Endothelial cell of umbilical vein (primary cell): Measurements from ENCODE around the gene NPC1L1. TPM values are rescaled to one million over a fixed set of nuclear protein-coding genes. Genes with fewer than 3 reads are reported as not detected.
"Not testable (repeated sequence)": the region's sequence is repeated elsewhere in the genome, so short reads cannot be mapped to it uniquely, and the experiment has no call there.

Source experiments
- BruUV-seq: library from RNA; stranded (reverse); fragments of 400-500 nt; replicated peaks from 2 replicates; lab custom pipeline; 2021; lab: Mats Ljungman, UMichigan
- CTCF ChIA-PET: fragments of 300-600, 350-600 bp; sonication (Branson Sonifier 250); formaldehyde crosslinking; loops from one replicate; lab custom pipeline; 2021; ENCODE audit warnings: antibody characterized with exemption, inconsistent platforms; lab: Charles Lee
- POLR2A ChIA-PET: fragments of 300-600, 350-600 bp; sonication (Branson Sonifier 250); formaldehyde crosslinking; loops from one replicate; lab custom pipeline; 2021; ENCODE audit warnings: antibody characterized with exemption, inconsistent platforms; lab: Charles Lee
- DNase-seq: peaks from one replicate; pipeline ENCODE4 v3.0.0-alpha.2; 2011; ENCODE audit warnings: low read depth, low spot score
- FAIRE-seq: peaks from 2 replicates; lab custom pipeline; 2011; peaks lifted over from hg19 to GRCh38; lab: Jason Lieb, UNC
- H2AFZ ChIP-seq: 2 replicates; pipeline ENCODE4 v1.6.0; 2012; ENCODE audit warnings: low read depth, low read length, control low read depth, inconsistent platforms
- H3K27ac ChIP-seq: 2 replicates; pipeline ENCODE4 v1.5.1; 2011; ENCODE audit warnings: low read depth, mild to moderate bottlenecking, control low read depth, low read length, moderate library complexity; ENCODE audit not compliant: insufficient read depth
- H3K27me3 ChIP-seq, 2 experiments: 2 replicates each; pipeline versions ENCODE4 v1.6.0 to v1.6.1; 2011; ENCODE audit warnings: low read length in 2 of 2, mixed read lengths in 1 of 2; ENCODE audit not compliant: control insufficient read depth in 2 of 2, insufficient read depth in 2 of 2
- H3K36me3 ChIP-seq, 2 experiments: 2 replicates in 1 of 2; 3 replicates in 1 of 2; pipeline ENCODE4 v1.5.1; 2011; ENCODE audit warnings: low read length in 2 of 2, mild to moderate bottlenecking in 1 of 2, moderate library complexity in 1 of 2; ENCODE audit not compliant: control insufficient read depth in 2 of 2, insufficient read depth in 2 of 2; ENCODE audit errors: extremely low read depth in 1 of 2
- H3K4me1 ChIP-seq: 3 replicates; pipeline ENCODE4 v1.5.1; 2011; ENCODE audit warnings: mild to moderate bottlenecking, low read length; ENCODE audit not compliant: control insufficient read depth, insufficient read depth; ENCODE audit errors: extremely low read depth
- H3K4me2 ChIP-seq: 2 replicates; pipeline ENCODE4 v1.6.1; 2011; ENCODE audit warnings: low read length, control low read depth, mixed read lengths; ENCODE audit not compliant: insufficient read depth
- H3K4me3 ChIP-seq, 3 experiments: fragments of 200-600 bp in 1 of 3; sonication (generic), shearing (Covaris generic) in 1 of 3; replicated peaks in 1 of 3; 2 replicates each; pipeline ENCODE4 v1.5.1; 2011 to 2016; ENCODE audit warnings: control low read depth in 3 of 3, low read length in 3 of 3, mild to moderate bottlenecking in 2 of 3, inconsistent platforms in 1 of 3, low read depth in 1 of 3, moderate library complexity in 1 of 3; ENCODE audit not compliant: insufficient read depth in 1 of 3
- H3K79me2 ChIP-seq: 2 replicates; pipeline ENCODE4 v1.6.0; 2012; ENCODE audit warnings: low read length, inconsistent platforms; ENCODE audit not compliant: control insufficient read depth, insufficient read depth
- H3K9ac ChIP-seq: replicated peaks from 2 replicates; pipeline ENCODE3; 2011; ENCODE audit warnings: low read length, control low read depth; ENCODE audit not compliant: insufficient read depth; ENCODE audit errors: extremely low read depth
- H3K9me1 ChIP-seq: replicated peaks from 3 replicates; pipeline ENCODE4 v1.6.0; 2011; ENCODE audit warnings: mild to moderate bottlenecking, low read length; ENCODE audit not compliant: control insufficient read depth, insufficient read depth; ENCODE audit errors: extremely low read depth
- H3K9me3 ChIP-seq: replicated peaks from 2 replicates; pipeline ENCODE4 v1.5.1; 2012; ENCODE audit warnings: low read length, inconsistent platforms; ENCODE audit not compliant: control insufficient read depth, insufficient read depth
- H4K20me1 ChIP-seq: replicated peaks from 2 replicates; pipeline ENCODE3; 2011; ENCODE audit warnings: mild to moderate bottlenecking, low read length; ENCODE audit not compliant: control insufficient read depth, insufficient read depth; ENCODE audit errors: extremely low read depth
- FOS ChIP-seq: IDR thresholded peaks from 2 replicates; pipeline ENCODE4 v1.6.1; 2011; ENCODE audit warnings: mild to moderate bottlenecking, low read length, moderate library complexity, borderline replicate concordance; ENCODE audit not compliant: insufficient read depth
- MAX ChIP-seq: IDR thresholded peaks from 2 replicates; pipeline ENCODE4 v1.6.1; 2011; ENCODE audit not compliant: insufficient read depth, insufficient read length
- POLR2A ChIP-seq: IDR thresholded peaks from 2 replicates; pipeline ENCODE4 v1.6.1; 2012; ENCODE audit warnings: low read depth, mild to moderate bottlenecking, control low read depth, low read length
- dilution Hi-C: fragments of 300-500 bp; cut with MboI; formaldehyde crosslinking; loops from one replicate; pipeline ENCODE4 v1.15.0; 2019; ENCODE audit warnings: low sequenced_read_pairs; ENCODE audit not compliant: extremely low pct_ligation_motif_present
- intact Hi-C: fragments of 100-400 bp; cut with micrococcal nuclease; formaldehyde crosslinking; loops from one replicate; pipeline ENCODE4 v1.10.0; 2022
- polyA plus RNA-seq, 4 experiments: library from polyadenylated mRNA; depleted of rRNA in 3 of 4; stranded (reverse) in 3 of 4; unstranded in 1 of 4; fragments of >200 nt; gene quantifications; 2 replicates each; pipeline versions ENCODE4 v1.2.1 to v1.2.3, GENCODE V29; 2011 to 2012; ENCODE audit warnings: missing spikeins in 1 of 4
- total RNA-seq: library from RNA; stranded (reverse); gene quantifications from 2 replicates; pipeline ENCODE4 v1.2.3, GENCODE V29; 2021
- TF ChIP-seq, protein P1 (sequence below), 2 donors: IDR thresholded peaks; 1 replicate in 1 of 2; 2 replicates in 1 of 2; pipeline ENCODE4 v1.5.1; 2011; ENCODE audit warnings: low read length in 2 of 2, mild to moderate bottlenecking in 2 of 2, moderate library complexity in 2 of 2, control low read depth in 1 of 2, inconsistent platforms in 1 of 2, low read depth in 1 of 2; ENCODE audit not compliant: insufficient read depth in 1 of 2; ENCODE audit errors: extremely low read depth in 1 of 2

Gene NPC1L1
- total and polyA plus RNA-seq, 2 donors (not counting 3 experiments of a cell fraction or from before 2014, with no cell fraction given): not detected

DNA sequence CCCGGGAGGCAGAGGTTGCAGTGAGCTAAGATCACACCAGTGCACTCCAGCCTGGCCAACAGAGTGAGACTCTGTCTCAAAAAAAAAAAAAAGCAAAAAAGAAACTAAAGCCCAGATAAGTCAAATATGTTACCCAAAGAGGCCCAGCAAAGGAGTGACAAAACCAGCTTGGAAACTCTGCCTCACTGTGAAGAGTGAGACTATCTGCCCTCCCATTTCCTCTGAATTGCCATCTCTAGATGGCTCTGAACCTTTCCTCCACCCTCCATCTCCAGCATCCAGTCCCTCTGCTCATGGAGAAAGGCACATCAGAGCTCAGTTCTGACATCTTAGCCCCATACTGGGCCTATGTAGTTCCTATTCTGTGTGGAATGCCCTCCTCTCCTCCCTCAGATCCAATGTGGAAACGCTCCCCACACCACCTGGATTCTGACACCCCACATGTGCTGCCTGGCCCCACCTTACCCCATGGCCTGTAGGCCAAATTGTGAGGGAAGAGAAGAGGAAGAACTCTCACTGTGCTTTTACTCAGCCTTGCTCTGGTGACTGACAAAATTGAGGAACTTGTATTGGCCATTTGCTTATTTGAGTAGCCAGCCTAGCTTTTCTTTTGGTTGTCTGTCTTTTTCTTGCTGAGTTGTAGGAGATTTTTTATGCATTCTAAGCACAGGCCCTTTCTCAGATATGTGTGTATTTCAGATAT is 32.7 kb downstream of the NPC1L1 start:
- intact Hi-C loops: no loop called here
- ChIA-PET POLR2A (no interaction called here), CTCF (interaction anchor here (1.1 kb wide), 1 partner anchor 159 kb away, joined by 3 read pairs; no protein-coding TSS in a partner anchor)
- Histone ChIP-seq H3K4me1 (no peaks in the 10 kb centered on the region), H3K27me3 (peaks cover 13 to 15% of the 10 kb centered on the region in 2 experiments), H3K27ac (no peak overlapping the region), H3K9me1 (no peaks in the 10 kb centered on the region), H3K4me3 (no peak overlapping the region), H3K36me3 (no peaks in the 10 kb centered on the region), H3K9me3 (no peaks in the 10 kb centered on the region), H3K79me2 (no peaks in the 10 kb centered on the region), H4K20me1 (no peaks in the 10 kb centered on the region), H3K9ac (no peak overlapping the region), H2AFZ (no peak overlapping the region), H3K4me2 (no peak overlapping the region)
- dilution Hi-C loops: no loop called here
- DNase-seq (no peak), FAIRE-seq (no peak)
- TF ChIP-seq POLR2A (no peak), FOS (no peak), MAX (no peak)
- TF ChIP-seq, protein P1, sequence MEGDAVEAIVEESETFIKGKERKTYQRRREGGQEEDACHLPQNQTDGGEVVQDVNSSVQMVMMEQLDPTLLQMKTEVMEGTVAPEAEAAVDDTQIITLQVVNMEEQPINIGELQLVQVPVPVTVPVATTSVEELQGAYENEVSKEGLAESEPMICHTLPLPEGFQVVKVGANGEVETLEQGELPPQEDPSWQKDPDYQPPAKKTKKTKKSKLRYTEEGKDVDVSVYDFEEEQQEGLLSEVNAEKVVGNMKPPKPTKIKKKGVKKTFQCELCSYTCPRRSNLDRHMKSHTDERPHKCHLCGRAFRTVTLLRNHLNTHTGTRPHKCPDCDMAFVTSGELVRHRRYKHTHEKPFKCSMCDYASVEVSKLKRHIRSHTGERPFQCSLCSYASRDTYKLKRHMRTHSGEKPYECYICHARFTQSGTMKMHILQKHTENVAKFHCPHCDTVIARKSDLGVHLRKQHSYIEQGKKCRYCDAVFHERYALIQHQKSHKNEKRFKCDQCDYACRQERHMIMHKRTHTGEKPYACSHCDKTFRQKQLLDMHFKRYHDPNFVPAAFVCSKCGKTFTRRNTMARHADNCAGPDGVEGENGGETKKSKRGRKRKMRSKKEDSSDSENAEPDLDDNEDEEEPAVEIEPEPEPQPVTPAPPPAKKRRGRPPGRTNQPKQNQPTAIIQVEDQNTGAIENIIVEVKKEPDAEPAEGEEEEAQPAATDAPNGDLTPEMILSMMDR (IDR thresholded peaks at IDR 0.05; ENCODE audit: extremely low read depth in 1 of 2, insufficient read depth in 1 of 2, low read depth in 1 of 2, low read length in 2 of 2): no peak
- BruUV-seq: no TSS peak

DNA sequence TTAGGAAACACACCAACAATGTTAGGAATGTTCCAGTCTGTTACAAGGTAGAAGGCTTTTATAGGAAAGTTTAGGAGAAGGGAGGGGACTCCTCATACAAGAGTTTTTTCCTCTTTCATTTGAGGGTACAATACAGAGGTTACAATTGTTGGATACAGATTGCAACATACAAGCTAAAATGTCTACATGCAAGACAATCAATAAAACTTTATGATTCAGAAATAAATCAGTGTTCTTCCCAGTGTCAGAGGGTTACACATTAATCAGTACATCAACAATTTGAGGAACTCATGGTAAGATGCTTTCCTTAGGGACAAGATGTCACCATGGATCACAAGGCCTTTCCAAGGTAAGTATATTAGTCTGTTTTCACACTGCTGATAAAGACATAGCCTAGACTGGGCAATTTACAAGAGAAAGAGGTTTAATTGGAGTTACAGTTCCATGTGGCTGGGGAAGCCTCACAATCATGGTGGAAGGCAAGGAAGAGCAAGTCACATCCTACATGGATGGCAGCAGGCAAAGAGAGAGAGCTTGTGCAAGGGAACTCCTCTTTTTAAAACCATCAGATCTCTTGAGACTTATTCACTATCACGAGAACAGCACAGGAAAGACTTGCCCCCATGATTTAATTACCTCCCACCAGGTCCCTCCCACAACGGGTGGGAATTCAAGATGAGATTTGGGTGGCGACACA is 34.4 kb downstream of the NPC1L1 start:
- H3K4me2 ChIP-seq, CTCF ChIA-PET, H3K27ac ChIP-seq, BruUV-seq, H3K9me1 ChIP-seq, H3K36me3 ChIP-seq, H3K4me1 ChIP-seq, H3K9ac ChIP-seq, H4K20me1 ChIP-seq, intact Hi-C loops, DNase-seq, H2AFZ ChIP-seq, dilution Hi-C loops, H3K4me3 ChIP-seq, POLR2A ChIA-PET, H3K9me3 ChIP-seq, H3K79me2 ChIP-seq: not testable (repeated sequence)
- FAIRE-seq: peak; percentile 12
- H3K27me3 ChIP-seq: peaks cover 13 to 18% of the 10 kb centered on the region in 2 experiments
